HG02759 (cell line): ENCODE data around the gene NAV3.
A peak's percentile ranks its signal among the peaks of the same experiment; 100 is the strongest.

Experiments
- ATAC-seq: cut with Tn5 transposase; IDR thresholded peaks from one replicate; pipeline ENCODE4 v1.9.1; 2021; ENCODE audit warnings: mild to moderate bottlenecking, moderate library complexity; ENCODE audit not compliant: unreplicated experiment

The NAV3 gene, protein sequence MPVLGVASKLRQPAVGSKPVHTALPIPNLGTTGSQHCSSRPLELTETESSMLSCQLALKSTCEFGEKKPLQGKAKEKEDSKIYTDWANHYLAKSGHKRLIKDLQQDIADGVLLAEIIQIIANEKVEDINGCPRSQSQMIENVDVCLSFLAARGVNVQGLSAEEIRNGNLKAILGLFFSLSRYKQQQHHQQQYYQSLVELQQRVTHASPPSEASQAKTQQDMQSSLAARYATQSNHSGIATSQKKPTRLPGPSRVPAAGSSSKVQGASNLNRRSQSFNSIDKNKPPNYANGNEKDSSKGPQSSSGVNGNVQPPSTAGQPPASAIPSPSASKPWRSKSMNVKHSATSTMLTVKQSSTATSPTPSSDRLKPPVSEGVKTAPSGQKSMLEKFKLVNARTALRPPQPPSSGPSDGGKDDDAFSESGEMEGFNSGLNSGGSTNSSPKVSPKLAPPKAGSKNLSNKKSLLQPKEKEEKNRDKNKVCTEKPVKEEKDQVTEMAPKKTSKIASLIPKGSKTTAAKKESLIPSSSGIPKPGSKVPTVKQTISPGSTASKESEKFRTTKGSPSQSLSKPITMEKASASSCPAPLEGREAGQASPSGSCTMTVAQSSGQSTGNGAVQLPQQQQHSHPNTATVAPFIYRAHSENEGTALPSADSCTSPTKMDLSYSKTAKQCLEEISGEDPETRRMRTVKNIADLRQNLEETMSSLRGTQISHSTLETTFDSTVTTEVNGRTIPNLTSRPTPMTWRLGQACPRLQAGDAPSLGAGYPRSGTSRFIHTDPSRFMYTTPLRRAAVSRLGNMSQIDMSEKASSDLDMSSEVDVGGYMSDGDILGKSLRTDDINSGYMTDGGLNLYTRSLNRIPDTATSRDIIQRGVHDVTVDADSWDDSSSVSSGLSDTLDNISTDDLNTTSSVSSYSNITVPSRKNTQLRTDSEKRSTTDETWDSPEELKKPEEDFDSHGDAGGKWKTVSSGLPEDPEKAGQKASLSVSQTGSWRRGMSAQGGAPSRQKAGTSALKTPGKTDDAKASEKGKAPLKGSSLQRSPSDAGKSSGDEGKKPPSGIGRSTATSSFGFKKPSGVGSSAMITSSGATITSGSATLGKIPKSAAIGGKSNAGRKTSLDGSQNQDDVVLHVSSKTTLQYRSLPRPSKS (N-terminal part only)

DNA sequence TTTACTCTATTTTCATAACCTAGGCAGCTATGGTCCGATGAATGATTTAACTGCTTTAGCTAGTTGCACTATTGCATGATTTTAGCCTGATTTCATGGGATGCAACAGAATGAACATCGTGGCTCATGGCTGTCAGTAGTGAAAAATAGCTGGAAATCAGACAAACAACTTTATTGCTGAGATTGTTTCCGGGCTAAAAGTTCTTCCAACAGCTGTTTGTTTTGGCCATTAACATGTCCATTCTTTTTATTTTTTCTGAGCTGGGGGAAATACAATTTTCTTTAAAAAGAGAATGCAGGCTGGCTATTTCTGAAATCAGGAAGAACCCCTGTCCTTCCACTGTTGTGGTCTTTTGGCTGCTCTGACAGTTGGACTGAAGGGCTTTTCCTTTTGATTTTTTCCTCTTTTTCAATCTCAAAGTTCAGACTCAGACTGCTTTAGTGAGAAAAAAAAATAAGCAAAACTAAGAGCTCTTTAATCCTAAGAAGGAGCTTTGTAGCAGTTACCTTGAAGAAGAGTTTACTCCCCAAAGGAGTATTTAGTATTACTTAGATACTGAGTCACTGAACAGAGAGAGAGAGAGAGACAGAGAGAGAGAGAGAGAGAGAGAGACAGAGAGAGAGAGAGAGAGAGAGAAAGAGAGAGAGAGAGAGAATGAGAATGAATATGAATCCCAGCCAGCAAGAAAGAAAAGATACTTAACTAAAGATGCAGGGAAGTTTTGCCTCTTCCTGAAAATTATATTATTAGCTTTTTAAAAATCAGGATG is at the start of gene NAV3:
Gene NAV3, plus strand, starts transcription at position 312 of the 769 bp plus-strand sequence. CDS start 568 bp downstream, outside the sequence.
- ATAC-seq, result no peak

DNA sequence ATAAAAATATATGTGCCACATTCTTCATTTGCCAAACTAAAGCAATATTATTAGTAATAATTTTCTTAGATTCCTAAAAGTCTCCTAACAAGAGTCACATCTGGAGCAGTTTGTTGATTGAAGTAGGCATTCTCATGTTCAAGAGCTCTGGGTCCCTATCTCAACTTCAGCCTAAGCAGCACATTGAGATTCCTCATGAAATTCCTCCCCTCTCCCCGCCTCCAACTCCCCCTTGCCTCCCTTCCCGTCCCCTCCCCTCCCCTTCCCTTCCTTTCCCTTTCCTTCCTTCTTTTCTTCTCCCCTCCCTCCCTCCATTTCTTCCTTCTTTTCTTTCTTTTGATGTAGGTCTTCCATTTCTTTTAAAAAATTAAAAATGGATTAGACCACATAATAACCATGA is 48.7 kb upstream of the NAV3 start:
- no peak for ATAC-seq

DNA sequence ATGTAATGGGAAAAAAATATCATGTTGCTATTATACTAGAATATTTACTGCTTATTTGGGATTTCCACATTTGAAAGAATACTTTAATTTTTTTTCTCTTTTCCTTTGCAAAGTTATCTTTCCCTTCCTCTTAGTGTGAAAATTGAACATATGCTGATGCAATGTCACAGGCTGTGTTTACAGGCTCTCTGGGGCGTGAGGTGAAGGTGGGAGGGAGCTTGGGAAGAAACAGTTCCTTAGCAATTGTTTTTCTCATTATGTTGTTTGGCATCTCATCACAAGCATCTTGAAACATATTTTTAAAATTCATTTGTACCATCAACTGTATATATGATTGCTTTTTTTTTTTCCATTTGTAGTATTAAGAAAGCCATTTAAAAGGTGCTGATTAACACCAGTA is 47.9 kb upstream of the NAV3 start:
- no peak for ATAC-seq

DNA sequence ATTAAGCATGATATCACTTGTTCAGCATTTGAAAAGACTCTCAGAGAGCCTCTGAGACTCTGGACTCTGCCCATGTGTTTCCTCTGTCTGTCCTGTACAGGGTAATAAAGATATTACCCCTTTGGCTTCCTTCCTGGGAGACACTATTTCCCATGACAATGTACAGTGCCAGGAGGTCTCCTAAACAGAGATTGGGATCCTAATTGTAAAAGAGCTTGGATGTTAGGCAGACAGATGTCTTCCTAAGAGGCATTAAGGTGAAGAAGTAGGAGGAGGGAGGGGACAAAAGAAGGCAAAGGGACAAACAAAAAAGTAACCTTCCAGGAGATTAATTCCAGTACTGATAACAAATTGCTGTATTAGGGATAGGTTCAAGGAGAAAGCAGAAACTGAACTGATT is 45.5 kb upstream of the NAV3 start:
- no peak for ATAC-seq

DNA sequence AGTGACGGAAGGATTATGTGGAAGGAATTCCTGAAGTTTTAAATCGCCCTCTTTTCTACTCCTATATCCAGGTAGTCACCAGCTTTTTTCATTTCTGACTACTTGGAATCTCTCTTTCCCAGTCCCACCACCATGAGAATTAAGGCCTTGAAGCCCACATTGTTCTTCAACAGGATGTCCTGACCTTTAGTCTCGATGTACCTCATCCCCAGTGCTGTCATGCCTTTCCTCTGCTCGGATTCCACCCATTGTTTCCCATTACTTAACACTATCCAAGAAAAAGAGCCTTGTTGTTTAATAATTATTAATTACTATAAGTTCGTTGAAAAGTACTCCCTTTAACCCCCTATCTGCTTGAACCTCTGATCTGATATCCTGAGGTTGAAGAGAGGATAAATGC is 44.0 kb upstream of the NAV3 start:
- no peak for ATAC-seq

DNA sequence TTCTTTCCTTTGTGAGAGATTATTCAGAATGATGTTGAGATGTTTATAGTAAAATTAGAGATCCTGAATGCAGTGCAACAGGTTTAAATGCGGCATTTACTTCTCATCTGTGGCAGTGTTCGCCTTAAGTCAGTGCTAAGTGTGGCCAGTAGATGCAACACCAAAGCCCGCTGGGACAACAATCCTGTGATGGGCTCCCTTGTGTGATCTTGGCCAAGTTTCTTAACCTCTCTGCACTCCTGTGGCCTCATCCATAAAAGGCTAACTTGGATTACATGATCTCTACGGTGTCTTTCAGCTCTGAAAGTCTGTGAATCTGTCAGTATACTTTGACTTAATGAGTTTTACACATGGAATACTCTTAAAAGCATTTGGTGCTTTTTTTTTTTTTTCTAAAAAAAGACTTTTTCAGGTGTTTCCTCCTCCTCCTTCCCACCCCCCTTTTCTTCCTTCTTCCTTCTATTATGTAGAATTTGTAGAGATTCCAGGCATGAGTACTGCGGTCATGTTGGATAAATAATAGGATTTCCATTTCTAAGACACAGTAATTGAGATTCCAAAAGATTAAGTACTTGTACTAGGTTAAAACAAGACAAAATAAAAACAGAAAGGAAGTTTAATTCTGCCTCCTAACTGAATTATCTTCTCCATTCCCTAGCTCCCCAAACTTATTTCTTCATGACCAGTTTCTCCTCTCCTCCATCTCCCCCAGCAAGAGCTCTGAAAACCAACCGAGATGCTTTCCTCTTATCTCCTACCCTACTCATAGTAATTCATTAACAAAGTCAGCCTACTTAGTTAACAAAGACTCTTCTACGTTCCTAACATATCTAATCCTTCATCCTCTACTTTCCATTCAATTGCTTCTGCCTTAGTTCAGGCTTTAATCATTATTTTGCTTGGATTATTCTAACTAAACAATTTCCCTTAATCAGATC is 42.2 kb upstream of the NAV3 start:
- ATAC-seq, result no peak

DNA sequence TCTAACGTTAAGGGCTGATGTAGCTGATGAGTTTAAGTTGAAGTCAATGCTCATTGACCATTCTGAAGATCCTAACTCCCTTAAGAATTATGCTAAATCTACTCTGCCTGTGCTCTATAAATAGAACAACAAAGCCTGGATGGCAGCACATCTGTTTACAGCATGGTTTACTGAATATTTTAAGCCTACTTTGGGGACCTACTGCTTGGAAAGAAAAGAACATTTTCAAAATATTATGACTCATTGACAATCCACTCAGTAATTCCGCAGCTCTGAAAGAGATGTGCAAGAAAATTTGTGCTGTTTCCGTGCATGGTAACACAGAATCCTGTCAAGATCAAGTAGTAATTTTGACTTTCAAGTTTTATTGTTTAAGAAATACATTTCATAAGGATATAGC is 35.0 kb upstream of the NAV3 start:
- no peak for ATAC-seq

DNA sequence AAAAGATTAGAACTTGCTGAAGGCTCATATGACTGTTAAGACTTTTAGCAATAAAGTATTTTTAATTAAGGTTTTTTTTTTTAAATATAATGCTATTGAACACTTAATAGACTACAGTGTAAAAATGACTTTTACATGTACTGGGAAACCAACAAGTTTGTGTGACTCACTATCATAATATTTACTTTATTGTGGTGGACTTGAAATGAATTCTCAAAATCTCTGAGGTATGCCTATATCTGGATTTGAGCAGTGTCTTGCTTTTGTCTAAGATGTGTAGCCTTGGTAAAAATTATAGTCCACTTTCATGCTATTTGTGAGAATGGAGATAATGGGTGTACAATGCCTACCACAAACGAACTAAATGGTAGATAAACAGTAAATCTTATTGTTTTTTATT is 33.9 kb upstream of the NAV3 start:
- no peak for ATAC-seq

DNA sequence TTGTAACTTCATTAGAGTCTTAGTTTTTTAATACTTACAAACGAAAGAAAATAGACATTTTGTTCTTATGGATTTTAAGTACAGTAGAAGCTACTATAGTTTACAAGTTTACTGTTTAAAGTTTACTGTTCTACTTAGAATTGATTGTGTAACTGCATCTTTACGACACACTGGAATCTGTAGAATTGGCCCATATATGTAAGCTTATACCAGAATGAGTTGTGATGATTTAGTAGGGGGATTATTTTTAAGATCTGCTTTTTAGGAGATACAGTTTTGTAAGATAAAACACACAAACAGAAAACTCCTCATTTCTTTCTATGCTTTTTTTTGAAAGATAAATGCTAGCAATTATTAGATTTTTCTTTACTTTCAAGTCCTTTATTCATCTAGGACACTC is 30.2 kb upstream of the NAV3 start:
- no peak for ATAC-seq

DNA sequence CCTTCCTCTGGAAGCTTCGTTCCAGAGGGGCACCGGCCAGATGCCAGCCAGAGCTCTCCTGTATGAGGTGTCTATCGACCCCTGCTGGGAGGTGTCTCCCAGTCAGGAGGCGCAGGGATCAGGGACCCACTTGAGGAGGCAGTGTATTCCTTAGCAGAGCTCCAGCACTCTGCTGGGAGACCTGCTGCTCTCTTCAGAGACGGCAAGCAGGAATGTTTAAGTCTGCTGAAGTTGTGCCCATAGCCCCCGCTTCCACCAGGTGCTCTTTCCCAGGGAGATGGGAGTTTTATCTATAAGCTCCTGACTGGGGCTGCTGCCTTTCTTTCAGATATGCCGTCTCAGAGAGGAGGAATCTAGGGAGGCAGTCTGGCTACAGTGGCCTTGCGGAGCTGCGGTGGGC is 22.2 kb upstream of the NAV3 start:
- no peak for ATAC-seq

DNA sequence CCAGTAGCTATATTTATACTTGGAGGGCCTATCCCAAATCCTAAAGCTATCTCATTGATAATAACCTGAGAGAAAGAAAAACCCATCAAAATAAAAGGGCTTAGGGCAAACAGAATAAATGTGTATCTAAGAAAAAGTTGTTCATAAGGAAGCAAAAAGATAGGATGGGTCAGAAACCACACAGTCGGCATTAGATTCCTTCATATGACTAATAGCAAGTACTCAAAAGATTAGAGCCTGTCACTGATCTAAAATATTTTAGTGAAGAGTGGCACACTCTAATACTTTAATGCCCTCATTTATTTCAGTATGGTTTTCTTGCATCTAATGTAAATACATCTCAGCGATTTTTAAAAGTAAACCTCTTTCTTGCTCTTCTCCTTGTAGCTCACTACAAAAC is 17.1 kb upstream of the NAV3 start:
- no peak for ATAC-seq

DNA sequence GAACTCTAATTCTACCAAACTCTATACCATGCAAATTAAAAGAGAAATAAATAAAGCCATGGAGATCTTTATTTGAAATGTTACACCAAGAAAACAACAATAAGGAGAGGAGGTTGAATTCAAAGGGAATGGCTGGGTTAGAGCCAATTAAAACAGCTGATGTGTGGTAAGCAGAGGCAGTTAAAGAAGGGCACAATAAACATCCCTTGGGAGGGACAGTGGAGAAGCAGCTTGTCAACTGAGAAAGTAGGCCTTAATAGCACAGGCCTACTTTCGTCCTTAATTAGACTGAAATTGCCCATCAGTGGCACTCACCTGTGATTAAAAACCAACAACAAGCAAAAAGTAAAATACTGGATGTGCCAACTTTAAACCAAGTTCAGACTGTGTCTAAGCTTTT is 16.3 kb upstream of the NAV3 start:
- ATAC-seq, result no peak

DNA sequence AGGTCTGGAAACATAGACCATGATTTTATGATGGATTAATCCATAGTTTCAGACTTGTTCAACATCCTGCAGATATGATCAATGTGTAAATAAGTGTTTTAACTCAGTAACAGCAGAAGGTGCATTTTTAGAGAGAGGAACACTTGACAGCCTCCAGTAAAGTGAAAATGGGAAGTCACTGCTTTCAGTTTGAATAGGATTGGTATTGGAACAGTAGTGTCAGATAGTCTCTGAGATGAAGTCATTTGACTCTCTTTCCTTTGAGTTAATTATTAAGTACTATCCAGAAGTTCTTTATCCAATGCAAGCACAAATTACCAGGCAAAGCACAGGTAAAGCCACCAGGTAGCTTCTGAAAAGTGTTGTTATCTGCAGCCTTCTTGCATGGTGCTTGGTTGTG is 14.5 kb upstream of the NAV3 start:
- peak; percentile 98 for ATAC-seq

DNA sequence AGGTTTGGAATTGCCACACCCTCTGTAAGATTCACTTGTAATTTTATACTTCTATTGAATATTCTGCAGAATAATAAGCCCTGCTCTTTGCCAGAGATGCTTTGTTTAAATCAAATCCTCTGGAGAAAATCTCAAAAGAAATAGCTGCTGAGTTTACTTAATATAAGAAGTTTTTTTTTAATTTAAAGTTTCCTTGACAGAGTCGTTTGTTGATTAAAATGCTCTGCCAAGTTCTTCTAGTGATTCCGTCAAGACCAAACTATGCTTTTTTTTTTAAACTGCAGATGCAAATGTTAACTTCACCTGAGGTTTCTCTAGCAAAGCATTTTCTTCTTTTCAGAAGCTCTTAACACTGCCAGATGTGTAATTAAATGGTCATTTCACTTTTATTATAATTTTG is 13.4 kb upstream of the NAV3 start:
- ATAC-seq, result no peak

DNA sequence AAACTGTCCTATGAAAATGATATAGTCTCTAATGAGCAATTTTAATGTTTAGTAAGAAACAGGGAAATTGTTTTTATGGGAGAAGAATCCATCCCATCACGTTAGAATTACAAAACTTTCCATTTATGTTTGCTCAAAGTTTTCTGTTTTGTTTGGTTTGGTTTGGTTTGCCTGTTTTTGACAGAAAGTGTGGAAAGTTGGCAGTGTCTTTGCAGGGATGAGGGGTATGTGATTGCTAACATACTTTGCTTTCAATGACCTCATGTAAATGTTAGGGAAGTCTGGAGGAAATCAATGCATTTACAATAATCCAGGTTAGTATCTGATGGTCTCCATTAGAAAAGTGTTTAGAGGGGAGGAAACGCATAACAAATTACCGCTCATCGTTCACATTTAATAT is 12.3 kb upstream of the NAV3 start:
- no peak for ATAC-seq

DNA sequence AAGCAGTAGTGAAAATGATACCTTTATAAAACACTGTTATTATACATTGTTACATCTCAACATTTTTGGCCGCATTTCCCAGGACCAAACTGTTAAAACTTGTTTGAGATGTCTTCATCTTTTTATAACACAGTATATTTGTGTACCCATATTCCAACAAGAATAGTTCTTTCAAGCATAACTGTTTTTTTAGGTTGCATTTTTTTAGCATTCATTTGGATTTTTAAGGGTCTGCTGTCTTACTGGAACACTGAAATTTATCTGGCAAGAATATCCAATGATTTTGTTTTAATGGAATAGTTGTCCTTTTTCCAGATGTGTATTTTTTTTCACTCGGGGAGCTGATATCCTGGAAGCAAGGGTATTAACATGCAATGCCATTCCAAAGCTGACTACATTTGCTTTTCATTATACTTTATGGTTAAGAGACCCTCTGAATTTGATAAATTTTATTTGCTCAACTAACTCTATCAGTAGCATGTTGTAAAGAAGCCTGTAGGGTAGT is 8.9 kb upstream of the NAV3 start:
- ATAC-seq, result no peak

DNA sequence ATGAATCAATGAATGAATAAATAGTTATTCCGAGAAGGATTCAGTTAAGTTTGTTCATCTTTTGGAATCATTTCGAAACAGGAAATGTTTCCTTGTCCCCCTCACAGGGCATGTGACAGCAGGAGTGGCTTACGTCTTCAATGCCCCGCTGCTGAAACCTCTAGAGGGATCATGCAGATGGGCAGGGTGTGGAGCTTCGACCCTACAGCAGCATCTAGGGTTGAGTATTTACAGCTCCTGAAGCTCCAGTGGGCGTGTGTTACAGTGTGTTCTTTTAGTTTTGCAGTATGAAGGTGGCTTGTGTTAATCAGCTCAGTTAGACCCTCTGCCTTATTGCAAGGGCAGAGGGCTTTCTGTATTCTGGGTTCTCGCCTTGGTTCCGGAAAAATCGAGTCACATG is 2.6 kb downstream of the NAV3 start:
- ATAC-seq, result no peak

DNA sequence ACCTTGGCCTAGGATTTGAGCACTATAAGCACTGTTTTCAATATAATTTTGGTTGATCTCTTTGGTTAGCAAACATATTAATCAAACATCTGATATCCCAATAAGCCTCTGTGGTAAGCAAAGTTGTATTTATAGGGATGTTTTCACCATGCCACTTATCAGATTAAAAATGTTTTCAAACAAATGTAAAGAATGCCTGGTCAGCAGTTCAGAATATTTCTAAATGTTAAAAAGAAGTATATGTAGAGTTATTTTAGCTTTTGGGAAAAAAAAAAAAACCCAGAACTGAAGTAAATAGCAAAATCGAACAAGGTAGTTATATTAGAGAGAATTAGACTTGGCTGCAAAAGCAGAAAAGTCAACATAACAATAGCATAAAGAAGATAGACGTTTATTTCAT is 3.9 kb downstream of the NAV3 start:
- ATAC-seq, result no peak

DNA sequence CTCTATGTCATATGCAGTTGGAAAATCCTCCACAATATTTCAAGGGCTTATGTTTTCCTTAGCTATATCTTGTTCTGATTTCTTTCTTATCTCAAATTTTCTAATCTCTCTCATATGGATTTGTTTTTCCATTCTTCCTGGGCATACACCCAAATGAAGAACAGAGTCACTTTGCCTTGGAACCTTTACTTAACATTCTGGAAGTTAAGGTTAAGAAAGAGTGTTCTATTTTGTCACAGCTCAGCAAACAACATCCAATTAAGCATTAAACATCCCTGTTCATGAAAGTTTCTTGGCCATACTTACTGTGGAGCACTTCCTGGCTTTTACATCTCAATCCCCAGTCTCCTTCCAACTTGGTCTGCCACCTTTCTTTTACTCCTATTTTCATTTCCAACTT is 5.3 kb downstream of the NAV3 start:
- ATAC-seq, result no peak

DNA sequence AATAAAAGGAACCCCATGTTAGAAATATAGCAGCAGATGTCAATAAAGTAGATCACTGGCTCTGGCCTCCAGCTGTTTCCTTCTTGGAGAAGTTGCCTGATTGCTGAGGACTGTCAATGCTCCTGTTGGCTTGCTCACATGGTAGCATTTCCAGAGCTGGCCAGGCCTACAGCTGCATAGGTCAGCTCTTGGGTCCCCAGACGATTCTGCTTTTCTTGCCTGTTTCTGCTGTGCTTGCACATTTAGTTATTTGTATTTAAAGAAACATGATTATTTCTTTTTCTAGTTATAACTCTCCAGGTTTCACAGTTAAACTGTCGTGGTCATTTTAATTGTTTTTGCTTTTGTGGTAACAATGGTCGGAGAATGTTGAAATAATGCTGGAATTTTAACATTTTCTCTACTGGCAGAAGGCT is 7.2 kb downstream of the NAV3 start:
- no peak for ATAC-seq
